GM18861 (cell line): ENCODE results near the gene PFDN6.
"Not testable (repeated sequence)": the region's sequence is repeated elsewhere in the genome, so short reads cannot be mapped to it uniquely, and the experiment has no call there.

Experiments used
- ATAC-seq: cut with Tn5 transposase; IDR thresholded peaks from one replicate; pipeline ENCODE4 v1.9.1; 2021; ENCODE audit not compliant: unreplicated experiment

PFDN6 gene

DNA sequence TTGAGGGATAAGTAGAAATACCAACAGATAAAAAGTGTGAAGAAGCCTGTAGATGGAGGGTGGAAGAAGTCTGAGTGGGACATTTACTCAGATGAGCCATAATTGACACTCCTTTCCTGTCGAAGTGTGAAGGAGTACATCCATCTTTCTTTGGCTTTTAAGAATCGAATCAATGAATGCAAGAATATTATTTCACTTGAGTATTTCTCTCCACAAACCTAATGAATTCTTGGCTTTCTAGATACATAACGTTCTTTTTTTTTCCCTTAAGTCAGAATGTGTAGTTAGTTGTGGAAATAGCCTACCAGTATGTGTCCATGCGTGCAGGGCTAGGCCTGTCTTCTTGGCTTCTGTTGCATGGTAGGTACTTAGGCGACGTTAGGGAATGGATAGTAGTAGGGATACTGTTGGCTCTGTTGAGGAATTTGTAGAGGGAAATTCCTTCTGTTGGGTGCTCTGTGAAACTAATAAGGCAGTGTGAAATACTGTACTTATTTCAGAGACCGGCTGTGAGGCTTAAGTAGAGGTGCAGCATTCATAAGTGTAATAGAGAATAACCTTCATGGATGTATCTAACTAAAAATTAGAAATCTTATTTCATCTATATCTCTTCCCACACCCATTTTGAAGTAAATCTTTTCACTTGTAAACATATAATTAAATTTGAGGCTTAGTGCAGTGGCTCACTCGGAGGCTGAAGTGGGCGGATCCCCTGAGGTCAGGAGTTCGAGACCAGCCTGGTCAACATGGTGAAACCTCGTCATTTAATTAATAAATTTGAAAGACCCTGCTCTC, 16.1 kb upstream of the PFDN6 start:
- no peak for ATAC-seq

DNA sequence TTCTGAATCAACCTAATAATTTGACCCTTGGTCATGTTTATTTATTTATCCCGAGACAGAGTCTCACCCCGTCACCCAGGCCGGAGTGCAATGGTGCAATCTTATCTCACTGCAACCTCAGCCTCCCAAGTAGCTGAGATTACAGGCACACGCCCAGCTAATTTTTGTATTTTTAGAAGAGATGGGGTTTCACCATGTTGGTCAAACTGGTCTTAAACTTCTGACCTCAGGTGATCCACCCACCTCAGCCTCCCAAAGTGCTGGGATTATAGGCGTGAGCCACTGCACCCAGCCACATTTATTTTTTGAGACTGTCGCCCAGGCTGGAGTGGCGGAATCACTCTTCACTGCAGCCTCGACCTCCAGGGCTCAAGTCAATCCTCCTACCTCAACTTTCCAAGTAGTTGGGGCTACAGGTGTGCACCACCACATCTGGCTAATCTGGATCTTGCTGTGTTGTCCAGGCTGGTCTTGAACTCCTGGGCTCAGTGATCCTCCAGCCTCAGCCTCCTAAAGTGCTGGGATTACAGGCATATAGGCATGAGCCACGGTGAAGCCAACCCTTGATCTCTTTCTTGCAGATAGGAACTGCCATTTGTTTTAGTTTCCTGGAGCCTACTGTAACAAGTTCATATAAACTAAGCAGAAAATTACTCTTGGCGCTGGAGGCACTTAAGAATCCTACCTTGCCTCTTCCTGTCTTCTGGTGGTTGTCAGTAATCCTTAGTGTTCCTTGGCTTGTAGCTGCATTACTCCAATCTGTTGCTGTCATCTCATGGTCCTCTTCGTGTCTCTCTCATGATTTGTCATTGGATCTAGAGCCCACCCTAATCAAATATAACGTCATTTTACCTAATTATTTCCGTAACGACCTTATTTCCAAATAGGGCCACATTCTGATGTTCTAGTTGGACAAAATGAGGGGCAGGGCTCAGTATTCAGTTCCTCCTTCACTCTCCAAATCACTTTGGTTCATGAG, 15.2 kb upstream of the PFDN6 start:
- ATAC-seq, result no peak

DNA sequence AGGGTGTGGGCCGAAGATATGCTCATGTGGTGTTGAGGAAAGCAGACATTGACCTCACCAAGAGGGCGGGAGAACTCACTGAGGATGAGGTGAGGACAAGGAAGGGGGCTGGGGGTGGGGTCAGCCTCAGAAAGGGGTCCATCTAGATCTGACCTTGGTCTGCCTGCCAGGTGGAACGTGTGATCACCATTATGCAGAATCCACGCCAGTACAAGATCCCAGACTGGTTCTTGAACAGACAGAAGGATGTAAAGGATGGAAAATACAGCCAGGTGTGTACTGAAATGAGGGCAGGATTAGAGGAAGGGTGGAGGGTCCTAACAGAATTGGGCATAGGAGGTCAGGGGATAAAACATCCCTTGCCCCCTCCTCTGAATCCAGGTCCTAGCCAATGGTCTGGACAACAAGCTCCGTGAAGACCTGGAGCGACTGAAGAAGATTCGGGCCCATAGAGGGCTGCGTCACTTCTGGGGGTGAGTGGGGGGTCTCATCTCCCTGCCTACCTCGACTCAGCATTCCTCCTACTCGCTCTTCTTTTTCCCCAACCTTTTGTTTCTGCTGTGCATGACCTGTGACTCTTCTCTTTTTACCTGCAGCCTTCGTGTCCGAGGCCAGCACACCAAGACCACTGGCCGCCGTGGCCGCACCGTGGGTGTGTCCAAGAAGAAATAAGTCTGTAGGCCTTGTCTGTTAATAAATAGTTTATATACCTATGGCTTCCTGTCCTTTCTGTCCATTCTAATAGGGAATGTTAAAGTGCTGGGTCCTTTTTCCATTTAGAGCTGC, 13.4 kb upstream of the PFDN6 start:
- not testable (repeated sequence) for ATAC-seq

DNA sequence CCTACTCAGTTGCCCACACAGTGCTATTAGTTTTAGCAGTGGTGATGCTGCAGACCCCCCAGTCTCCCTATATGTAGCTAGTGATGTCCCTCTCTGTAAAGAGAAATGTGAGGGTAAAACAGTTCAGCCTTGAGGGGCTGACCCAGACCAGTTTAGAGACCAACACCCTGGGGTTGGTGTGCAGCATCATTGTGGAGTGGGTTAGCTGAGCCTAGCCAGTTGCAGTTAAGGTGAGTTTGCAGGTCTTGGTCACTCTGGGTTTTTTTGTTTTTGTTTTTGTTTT, 12.9 kb upstream of the PFDN6 start:
- ATAC-seq, result no peak

DNA sequence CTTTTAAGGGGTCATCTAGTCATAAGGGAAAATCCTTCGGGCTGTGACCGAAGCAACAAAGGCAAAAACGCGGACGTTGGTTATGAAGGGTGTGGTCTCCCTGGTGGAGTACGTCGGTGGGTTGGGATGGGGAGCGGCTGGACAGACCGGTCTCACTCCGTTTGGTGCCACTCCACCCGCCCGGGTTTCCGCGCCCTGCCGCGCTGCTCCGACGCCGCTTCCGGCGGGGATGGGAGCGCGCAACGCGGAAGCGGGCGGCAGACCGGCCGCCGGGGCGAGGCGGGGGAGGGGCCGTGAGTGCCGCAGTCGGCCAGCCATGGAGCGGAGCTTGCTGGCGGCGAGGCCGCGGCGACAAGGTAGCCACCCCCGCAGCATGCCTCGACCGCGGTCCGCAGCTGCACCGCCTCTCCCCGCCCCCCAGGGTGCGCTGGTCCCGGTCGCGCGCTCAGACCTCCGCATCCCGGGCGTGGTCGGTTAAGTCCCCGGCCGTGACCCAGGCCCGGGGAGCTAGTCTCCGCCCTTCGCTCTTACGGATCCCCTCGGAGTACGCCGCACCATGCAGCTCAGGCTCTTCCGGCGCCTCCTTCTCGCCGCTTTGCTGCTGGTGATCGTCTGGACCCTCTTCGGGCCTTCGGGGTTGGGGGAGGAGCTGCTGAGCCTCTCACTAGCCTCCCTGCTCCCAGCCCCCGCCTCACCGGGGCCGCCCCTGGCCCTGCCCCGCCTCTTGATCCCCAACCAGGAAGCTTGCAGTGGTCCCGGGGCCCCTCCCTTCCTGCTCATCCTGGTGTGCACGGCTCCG, 12.3 kb upstream of the PFDN6 start, which contains the start of gene B3GALT4:
Gene B3GALT4 (plus strand): TSS at position 260 of the 799 bp plus-strand sequence. CDS start 297 bp downstream, at position 557.
- ATAC-seq, result peak; percentile 32

DNA sequence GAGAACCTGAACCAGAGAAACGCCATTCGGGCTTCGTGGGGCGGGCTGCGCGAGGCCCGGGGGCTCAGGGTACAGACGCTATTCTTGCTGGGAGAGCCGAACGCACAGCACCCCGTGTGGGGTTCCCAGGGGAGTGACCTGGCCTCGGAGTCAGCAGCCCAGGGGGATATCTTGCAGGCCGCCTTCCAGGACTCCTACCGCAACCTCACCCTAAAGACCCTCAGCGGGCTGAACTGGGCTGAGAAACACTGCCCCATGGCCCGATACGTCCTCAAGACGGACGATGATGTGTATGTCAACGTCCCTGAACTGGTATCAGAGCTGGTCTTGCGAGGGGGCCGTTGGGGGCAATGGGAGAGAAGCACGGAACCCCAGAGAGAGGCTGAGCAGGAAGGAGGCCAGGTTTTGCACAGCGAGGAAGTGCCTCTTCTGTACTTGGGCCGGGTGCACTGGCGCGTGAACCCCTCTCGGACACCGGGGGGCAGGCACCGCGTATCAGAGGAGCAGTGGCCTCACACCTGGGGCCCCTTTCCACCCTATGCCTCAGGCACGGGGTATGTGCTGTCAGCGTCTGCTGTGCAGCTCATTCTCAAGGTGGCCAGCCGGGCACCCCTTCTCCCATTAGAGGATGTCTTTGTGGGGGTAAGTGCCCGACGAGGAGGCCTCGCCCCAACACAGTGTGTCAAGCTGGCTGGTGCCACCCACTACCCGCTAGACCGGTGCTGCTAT, 11.6 kb upstream of the PFDN6 start:
- no peak for ATAC-seq

DNA sequence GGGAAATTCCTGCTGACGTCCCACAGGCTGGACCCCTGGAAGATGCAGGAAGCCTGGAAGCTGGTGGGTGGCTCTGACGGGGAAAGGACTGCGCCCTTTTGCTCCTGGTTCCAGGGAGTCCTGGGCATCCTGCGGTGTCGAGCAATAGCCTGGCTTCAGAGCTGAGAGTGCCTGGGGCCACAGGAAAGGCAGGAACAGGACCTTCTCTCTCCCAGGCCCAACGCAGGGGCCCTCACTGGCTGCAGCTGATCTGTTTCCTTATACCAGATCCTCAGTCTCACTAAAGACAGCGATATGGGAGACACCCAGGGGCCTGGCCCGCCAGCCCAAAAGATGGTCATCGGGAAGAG, 11.0 kb upstream of the PFDN6 start:
- ATAC-seq, result no peak

DNA sequence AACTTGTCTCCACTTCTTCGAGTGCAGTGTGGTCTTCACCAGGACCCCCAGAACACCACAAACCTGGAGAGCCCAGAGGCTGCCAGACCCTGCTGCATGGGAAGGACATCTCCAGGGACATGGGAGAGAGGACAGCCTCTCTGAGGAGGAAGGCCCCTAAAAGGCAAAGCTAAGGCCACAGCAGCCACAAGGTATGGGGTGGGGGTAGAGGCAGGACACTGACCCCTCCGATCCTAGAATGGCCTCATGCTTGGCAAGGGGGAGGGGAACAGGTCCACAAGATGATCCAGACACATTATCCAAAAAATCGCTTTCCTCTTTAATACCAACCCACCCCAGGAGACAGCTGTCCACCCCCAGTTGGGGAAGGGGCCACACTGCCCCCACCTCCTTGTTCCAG, 10.6 kb upstream of the PFDN6 start:
- ATAC-seq, result no peak

DNA sequence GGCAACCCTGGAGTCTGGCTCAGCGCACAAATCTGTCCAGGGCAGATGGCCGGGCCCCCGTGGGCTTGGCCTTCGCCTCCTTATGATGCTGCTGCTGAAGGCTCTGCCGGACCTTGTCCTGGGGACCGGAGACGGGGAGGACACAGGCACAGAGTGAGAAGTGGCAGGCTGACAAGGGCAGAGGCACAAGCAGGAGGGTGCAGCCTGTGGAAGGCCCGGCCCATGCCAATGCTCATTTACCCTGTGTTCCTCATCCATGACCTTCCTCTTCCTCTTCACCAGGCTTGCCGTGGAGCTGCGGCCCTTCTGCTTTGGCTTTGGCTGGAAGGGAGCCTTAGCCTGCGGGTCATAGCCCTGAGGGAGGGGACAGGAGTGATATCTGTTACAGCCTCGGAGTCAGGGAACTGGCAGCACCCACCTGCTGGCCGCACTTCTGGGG, 10.1 kb upstream of the PFDN6 start:
- ATAC-seq, result no peak

DNA sequence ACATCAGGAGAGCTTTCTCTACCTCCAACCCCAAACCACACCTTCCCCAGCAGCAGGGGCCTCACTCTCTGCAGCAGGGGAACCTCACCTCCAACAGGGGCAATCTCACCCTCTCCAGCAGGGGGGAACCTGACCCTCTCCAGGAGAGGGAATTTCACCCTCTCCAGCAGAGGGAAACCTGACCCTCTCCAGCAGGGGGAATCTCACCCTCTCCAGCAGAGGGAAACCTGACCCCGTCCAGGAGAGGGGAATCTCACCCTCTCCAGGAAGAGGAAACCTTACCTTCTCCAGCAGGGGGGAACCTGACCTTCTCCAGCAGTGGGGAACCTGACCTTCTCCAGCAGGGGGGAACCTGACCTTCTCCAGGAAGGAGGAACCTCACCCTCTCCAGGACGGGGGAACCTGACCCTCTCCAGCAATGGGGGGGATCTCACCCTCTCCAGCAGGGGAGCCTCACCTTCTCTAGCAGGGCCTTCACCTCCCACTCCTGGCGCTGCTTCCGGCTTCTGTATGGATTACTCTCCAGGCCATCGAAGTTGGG, 9.4 kb upstream of the PFDN6 start:
- no peak for ATAC-seq

DNA sequence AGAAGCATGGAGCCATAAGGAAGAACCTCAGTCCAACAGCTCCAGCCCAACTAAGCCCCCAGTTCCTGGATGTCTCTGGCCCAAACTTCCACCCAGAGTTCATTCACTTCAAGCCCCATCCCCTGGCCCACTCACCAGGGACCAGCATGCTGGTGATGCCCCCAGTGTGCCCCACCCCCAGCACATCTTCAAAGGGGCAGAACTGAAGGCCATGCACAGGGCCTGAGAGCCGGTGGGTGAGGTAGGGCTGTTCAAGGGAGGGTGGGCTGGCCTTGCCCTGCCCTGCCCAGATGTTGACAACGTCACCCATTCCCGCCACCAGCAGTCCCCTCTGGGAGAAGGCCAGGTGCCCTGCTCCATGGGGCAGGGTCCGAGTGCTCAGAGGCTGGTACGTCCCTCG, 8.9 kb upstream of the PFDN6 start:
- no peak for ATAC-seq

DNA sequence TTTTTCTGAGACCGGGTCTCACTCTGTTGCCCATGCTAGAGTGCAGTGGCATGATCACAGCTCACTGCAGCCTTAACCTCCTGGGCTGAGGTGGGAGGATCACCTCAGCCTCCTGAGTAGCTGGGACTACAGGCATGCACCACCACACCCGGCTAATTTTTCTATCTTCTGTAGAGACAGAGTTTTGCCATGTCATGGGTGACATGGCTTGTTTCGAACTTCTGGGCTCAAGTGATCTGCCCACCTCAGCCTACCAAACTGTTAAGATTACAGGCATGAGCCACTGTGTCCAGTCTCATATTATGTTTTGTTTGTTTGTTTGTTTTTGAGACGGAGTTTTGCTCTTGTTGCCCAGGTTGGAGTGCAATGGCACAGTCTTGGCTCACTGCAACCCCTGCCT, 4.2 kb upstream of the PFDN6 start:
- ATAC-seq, result not testable (repeated sequence)

DNA sequence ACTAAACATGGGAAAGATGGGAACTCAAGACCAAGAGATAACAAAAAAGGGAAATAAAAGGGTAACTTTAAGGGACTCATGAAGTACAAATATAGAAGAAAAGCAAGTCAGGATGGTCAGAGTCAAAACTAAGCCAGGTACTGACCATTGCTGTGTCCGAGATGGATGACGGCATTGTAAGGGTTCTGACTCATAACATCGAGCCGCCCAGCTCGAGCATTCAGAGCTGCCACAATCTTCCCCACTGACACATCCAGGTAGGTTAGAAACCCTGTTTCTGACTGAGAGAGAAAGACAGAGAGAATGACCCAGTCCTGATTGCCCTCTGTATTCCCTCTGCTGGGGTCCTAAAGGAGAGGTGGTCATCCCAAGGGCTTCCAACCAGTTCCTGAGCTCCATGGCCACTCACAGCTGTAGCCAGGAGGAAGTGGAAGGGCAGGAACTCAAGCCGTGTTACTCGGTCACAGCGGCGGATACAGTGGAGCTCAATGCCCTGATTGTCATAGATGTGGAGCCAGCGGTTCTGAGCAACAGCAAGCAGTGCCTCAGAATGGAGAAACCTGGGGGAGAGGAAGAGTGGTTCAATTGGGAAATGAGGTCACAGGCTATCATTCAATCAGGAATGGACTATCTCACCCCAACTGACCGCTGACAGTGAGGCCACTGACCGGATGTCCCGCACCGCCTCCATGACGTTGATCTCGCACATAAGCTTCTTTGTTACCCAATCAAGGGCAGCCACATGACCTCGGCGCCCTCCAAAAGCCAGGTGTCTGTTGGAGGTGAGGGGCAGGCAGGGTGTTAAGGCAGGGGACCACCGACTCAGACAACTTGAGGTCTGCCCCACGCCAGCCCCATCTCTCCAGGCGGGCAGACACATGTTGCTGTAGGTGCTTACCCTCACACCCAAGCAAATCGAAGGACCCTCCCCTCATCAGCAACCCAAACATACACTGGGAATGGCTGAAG, 2.2 kb upstream of the PFDN6 start:
- ATAC-seq, result no peak

DNA sequence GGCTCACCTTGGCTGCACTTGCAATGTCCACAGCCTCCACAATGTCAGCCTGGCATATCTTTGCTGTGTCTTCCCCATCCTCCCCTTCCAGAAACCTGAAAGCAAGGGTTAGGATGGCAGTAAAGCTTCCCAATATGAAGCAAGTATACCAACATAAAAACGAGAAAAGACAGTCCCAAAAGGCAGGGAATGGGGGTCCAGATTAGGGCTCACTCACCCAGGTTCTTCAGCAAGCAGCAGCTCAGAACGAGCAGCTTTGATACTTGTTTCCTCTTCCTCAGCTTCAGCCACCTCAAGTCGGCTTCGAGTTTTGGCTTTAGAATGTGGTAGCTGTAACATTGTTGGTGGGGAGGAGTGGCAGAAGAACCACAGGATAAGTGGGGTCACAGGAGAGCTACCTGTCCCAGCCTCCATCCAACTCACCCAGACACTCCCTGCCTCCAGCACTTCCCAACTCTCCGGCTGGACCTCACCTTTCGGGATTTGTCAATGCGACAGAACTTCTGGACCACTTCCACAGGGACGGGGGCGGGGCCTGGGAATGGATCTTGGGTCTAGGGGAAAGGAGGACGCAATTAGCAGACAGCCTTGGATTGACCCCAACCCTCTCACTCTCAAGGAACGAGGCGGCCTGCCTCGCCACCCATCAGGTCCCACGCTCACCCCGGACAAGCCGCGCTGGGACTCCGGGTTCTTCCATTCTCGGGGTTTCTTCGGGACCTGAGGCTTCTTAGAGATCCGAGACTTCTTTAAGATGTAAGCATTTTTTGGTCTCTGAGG, 1.1 kb upstream of the PFDN6 start:
- ATAC-seq, result no peak

DNA sequence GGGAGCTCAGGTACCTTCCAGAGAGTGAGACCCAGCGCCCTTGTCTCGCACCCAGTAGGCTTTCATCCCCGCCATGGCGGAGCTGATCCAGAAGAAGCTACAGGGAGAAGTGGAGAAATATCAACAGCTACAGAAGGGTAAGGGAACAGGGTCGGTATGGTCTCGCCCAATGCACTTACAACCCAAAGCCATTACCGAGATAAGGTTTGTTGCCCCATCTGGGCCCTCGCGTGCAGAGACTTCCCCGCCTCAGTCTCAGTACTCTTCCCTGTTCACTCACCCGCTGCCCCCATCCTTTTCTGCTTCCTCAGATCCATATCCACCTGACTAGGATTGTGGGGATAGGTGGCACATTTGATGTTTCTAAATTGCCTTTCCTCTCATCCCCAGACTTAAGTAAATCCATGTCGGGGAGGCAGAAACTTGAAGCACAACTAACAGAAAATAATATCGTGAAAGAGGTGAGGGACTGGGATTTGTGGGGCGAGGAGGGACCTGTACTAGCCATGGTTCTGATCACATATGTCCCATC, 449 bp downstream of the PFDN6 start:
- peak; percentile 17 for ATAC-seq

DNA sequence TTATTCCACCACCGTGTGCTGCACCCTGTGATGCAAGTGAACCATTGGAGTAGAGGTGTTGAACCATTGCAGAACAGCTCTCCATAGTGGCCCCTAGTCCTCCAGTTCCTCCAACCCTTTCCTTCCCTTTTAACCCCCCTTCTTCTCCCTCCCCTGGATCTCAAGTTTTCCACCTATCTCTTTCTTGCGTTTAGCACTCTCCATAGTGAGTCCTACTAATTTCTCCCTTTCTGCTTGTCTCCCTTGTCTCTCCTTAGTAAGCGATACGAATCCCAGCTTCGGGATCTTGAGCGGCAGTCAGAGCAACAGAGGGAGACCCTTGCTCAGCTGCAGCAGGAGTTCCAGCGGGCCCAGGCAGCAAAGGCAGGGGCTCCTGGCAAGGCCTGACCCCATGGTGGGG, 1.1 kb downstream of the PFDN6 start:
- no peak for ATAC-seq

DNA sequence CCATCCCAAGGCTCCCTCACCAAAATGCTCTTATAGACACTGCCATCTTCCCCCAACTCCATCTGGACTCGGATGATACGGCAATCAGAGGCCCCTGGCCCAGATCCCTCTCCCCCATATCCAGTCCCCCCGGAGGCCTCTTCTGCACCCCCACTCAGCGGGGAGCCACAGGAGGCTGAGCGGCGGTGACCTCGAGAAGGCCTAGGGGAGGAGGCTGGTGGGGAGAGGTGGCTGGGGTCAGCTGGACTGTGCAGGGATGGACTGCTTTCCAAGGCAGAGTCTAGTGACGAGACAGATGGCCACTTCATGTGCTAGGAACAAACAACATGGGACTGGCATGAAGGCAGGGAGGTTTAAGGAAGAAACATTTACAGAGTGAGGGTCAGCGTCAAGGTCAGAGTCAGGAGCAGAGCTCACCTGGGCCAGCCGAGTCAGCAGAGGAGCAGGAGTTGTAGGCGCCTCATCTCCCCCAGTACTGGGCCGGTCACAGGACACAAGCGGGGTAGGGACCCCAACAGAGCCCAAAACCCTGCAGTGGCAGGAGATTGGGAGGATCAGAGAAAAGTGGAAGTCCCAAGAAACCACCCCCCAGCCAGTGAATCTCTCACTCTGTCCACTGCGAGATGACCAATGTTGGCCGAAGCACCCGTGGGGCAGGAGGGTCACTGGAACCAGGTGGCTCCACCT, 3.7 kb downstream of the PFDN6 start:
- no peak for ATAC-seq
